Neural cell (in vitro differentiated cells): ENCODE results near the gene DPP9. TPM values are rescaled to one million over a fixed set of nuclear protein-coding genes. Genes with fewer than 3 reads are reported as not detected.

Source experiments
- H2AFZ ChIP-seq: fragments of 200-600, 300-800 bp; sonication (generic), shearing (Covaris generic); 2 replicates; pipeline ENCODE4 v1.6.0; 2014; ENCODE audit warnings: low read depth, mild to moderate bottlenecking, antibody characterized with exemption, low read length, moderate library complexity
- H3F3A ChIP-seq: fragments of 200-600 bp; shearing (Covaris generic); 2 replicates; pipeline ENCODE4 v1.6.1; 2016; ENCODE audit warnings: mild to moderate bottlenecking, moderate library complexity, mixed read lengths, antibody characterized with exemption, low read length; ENCODE audit not compliant: insufficient read depth, poor library complexity, severe bottlenecking
- H3K27ac ChIP-seq: fragments of 200-600, 300-800 bp; sonication (generic), shearing (Covaris generic); 2 replicates; pipeline ENCODE4 v1.5.1; 2014; ENCODE audit warnings: mild to moderate bottlenecking, low read length, moderate library complexity
- H3K27me3 ChIP-seq: fragments of 300-800, 200-600 bp; sonication (generic), shearing (Covaris generic); 2 replicates; pipeline ENCODE4 v1.6.0; 2014; ENCODE audit warnings: mild to moderate bottlenecking, low read depth, low read length, moderate library complexity; ENCODE audit not compliant: insufficient read depth
- H3K36me3 ChIP-seq: fragments of 300-800, 200-600 bp; sonication (generic), shearing (Covaris generic); 2 replicates; pipeline ENCODE4 v1.5.1; 2014; ENCODE audit warnings: mild to moderate bottlenecking, antibody characterized with exemption, low read length, moderate library complexity; ENCODE audit not compliant: insufficient read depth
- H3K4me2 ChIP-seq: fragments of 300-800, 200-600 bp; sonication (generic), shearing (Covaris generic); 2 replicates; pipeline ENCODE4 v1.6.0; 2014; ENCODE audit warnings: mild to moderate bottlenecking, low read length
- H3K4me3 ChIP-seq: fragments of 300-800, 200-600 bp; sonication (generic), shearing (Covaris generic); 2 replicates; pipeline ENCODE4 v1.5.1; 2014; ENCODE audit warnings: mild to moderate bottlenecking, low read length, moderate library complexity
- H3K79me2 ChIP-seq: fragments of 200-600 bp; shearing (Covaris generic); replicated peaks from 2 replicates; pipeline ENCODE4 v1.6.0; 2014; ENCODE audit warnings: mild to moderate bottlenecking, low read length, moderate library complexity; ENCODE audit not compliant: insufficient read depth
- H3K9ac ChIP-seq: fragments of 300-800, 200-600 bp; sonication (generic), shearing (Covaris generic); 2 replicates; pipeline ENCODE4 v1.6.1; 2016; ENCODE audit warnings: mild to moderate bottlenecking, low read length, mixed read lengths
- H3K9me2 ChIP-seq: fragments of 200-600 bp; shearing (Covaris generic); 2 replicates; pipeline ENCODE4 v1.6.1; 2016; ENCODE audit warnings: mild to moderate bottlenecking, low read length, mixed read lengths; ENCODE audit not compliant: insufficient read depth
- H3K9me3 ChIP-seq: fragments of 200-600, 300-800 bp; sonication (generic), shearing (Covaris generic); 2 replicates; pipeline ENCODE4 v1.6.1; 2016; ENCODE audit warnings: mild to moderate bottlenecking, mixed run types, low read length, moderate library complexity, mixed read lengths
- H4K20me1 ChIP-seq: fragments of 200-600 bp; shearing (Covaris generic); 2 replicates; pipeline ENCODE4 v1.6.1; 2016; ENCODE audit warnings: mild to moderate bottlenecking, mixed run types; ENCODE audit not compliant: insufficient read depth
- CTCF ChIP-seq: fragments of 450-650 bp; IDR thresholded peaks from 2 replicates; pipeline ENCODE4 v1.5.1; 2014; ENCODE audit warnings: antibody characterized with exemption, mild to moderate bottlenecking, moderate library complexity; ENCODE audit not compliant: poor library complexity, severe bottlenecking
- EP300 ChIP-seq: fragments of 450-650 bp; conservative IDR thresholded peaks from 2 replicates; pipeline ENCODE4 v1.6.1; 2014; ENCODE audit warnings: antibody characterized with exemption, mild to moderate bottlenecking, moderate library complexity; ENCODE audit not compliant: poor library complexity, severe bottlenecking
- EZH2 ChIP-seq: fragments of 200-600, 300-800 bp; shearing (Covaris generic), sonication (generic); IDR thresholded peaks from 2 replicates; pipeline ENCODE4 v1.6.1; 2014; ENCODE audit warnings: antibody characterized with exemption, low read length, borderline replicate concordance, mild to moderate bottlenecking; ENCODE audit not compliant: insufficient read depth, poor library complexity, severe bottlenecking
- MXI1 ChIP-seq: fragments of 450-650 bp; conservative IDR thresholded peaks from 2 replicates; pipeline ENCODE4 v1.6.1; 2014; ENCODE audit warnings: antibody characterized with exemption, mild to moderate bottlenecking; ENCODE audit not compliant: poor library complexity, severe bottlenecking
- POLR2AphosphoS5 ChIP-seq: IDR thresholded peaks from 2 replicates; pipeline ENCODE4 v1.6.1; 2012
- RAD21 ChIP-seq: fragments of 450-650 bp; conservative IDR thresholded peaks from 2 replicates; pipeline ENCODE4 v1.6.1; 2014; ENCODE audit warnings: antibody characterized with exemption, mild to moderate bottlenecking, moderate library complexity
- REST ChIP-seq: IDR thresholded peaks from 2 replicates; pipeline ENCODE4 v1.6.1; 2012; ENCODE audit warnings: borderline replicate concordance
- SMC3 ChIP-seq: fragments of 450-650 bp; conservative IDR thresholded peaks from 2 replicates; pipeline ENCODE4 v1.6.1; 2014; ENCODE audit warnings: antibody characterized with exemption, mild to moderate bottlenecking, moderate library complexity; ENCODE audit not compliant: poor library complexity
- TAF1 ChIP-seq: IDR thresholded peaks from 2 replicates; pipeline ENCODE4 v1.6.1; 2012; ENCODE audit warnings: low read depth
- polyA plus RNA-seq: library from polyadenylated mRNA; depleted of rRNA; stranded (reverse); fragments of >200 nt; gene quantifications from 2 replicates; pipeline ENCODE4 v1.2.3, GENCODE V29; 2014

DPP9 gene
- polyA plus RNA-seq, 1 donor from 2014 or later: 11.7 TPM

- no peak overlapping the region for H3K9ac ChIP-seq
- no peaks in the 10 kb centered on the region for H3K36me3 ChIP-seq
- H2AFZ ChIP-seq: no peak overlapping the region
- H3K9me3 ChIP-seq: no peaks in the 10 kb centered on the region
- no peak overlapping the region for H3K4me2 ChIP-seq
- no peak overlapping the region for H3K4me3 ChIP-seq
- no peaks in the 10 kb centered on the region for H3F3A ChIP-seq
- no peaks in the 10 kb centered on the region for H4K20me1 ChIP-seq
- H3K79me2 ChIP-seq: no peaks in the 10 kb centered on the region
- H3K27ac ChIP-seq: no peak overlapping the region
- TF ChIP-seq EZH2 (no peak), CTCF (peak; percentile 44), RAD21 (peak; percentile 29)
- H3K27me3 ChIP-seq: no peaks in the 10 kb centered on the region
- no peaks in the 10 kb centered on the region for H3K9me2 ChIP-seq
These were observed 7.1 kb upstream of the DPP9 start for GRCh38 chr19:4730740-4731171.

GRCh38 chr19:4728871-4729270, 5.2 kb upstream of the DPP9 start:
- no peak overlapping the region for H3K9ac ChIP-seq
- H3K4me2 ChIP-seq: no peak overlapping the region
- H2AFZ ChIP-seq: no peak overlapping the region
- no peaks in the 10 kb centered on the region for H3K9me3 ChIP-seq
- no peaks in the 10 kb centered on the region for H3K9me2 ChIP-seq
- TF ChIP-seq RAD21 (no peak), MXI1 (no peak), SMC3 (no peak), EP300 (no peak), REST (no peak), CTCF (no peak), POLR2AphosphoS5 (no peak), EZH2 (no peak), TAF1 (no peak)
- no peaks in the 10 kb centered on the region for H3K27me3 ChIP-seq
- no peaks in the 10 kb centered on the region for H4K20me1 ChIP-seq
- H3K36me3 ChIP-seq: no peaks in the 10 kb centered on the region
- H3K4me3 ChIP-seq: no peak overlapping the region
- no peaks in the 10 kb centered on the region for H3K79me2 ChIP-seq
- H3F3A ChIP-seq: no peaks in the 10 kb centered on the region
- H3K27ac ChIP-seq: no peak overlapping the region
